HepG2 (cell line): ENCODE data around the gene VAX1. TPM values are rescaled to one million over a fixed set of nuclear protein-coding genes. Genes with fewer than 3 reads are reported as not detected.

Experiments
- ATAC-seq: fragments of 200-7000 bp; cut with Tn5 transposase; 3 replicates; pipeline ENCODE4 v1.9.1; 2020; ENCODE audit warnings: mild to moderate bottlenecking, moderate library complexity
- BruUV-seq: library from RNA; stranded (reverse); fragments of 400-500 nt; replicated peaks from 2 replicates; lab custom pipeline; 2021; lab: Mats Ljungman, UMichigan
- CTCF ChIA-PET: fragments of 300-600 bp; formaldehyde crosslinking; extraction: SDS; loops from one replicate; lab custom pipeline; 2021; ENCODE audit warnings: low total read pairs, inconsistent platforms, low intra/inter-chr PET ratio; lab: Yijun Ruan, JAX
- POLR2A ChIA-PET: fragments of 350-600 bp; sonication (Branson Sonifier 250); formaldehyde crosslinking; loops from one replicate; lab custom pipeline; 2020; ENCODE audit warnings: antibody characterized with exemption, inconsistent platforms; lab: Yijun Ruan, JAX
- DNase-seq: peaks from one replicate; pipeline ENCODE4 v3.0.0-alpha.2; 2015; ENCODE audit warnings: low spot score
- FAIRE-seq: peaks from 3 replicates; lab custom pipeline; 2011; peaks lifted over from hg19 to GRCh38; lab: Jason Lieb, UNC
- H2AFZ ChIP-seq: one replicate; pipeline ENCODE4 v1.6.1; 2011; ENCODE audit warnings: low read length, inconsistent platforms
- H3K27ac ChIP-seq: fragments of 300-600 bp; 3 replicates; pipeline ENCODE4 v1.8.0; 2011; ENCODE audit warnings: mixed run types, mild to moderate bottlenecking, mixed read lengths, low read length, inconsistent platforms; ENCODE audit not compliant: insufficient read depth; ENCODE audit errors: extremely low read length
- H3K27me3 ChIP-seq, 2 experiments: fragments of 200-600 bp in 1 of 2; 2 replicates in 1 of 2; 3 replicates in 1 of 2; pipeline versions ENCODE4 v1.6.0 to v1.8.0; 2011; ENCODE audit warnings: low read length in 2 of 2, mild to moderate bottlenecking in 2 of 2, moderate library complexity in 2 of 2, inconsistent platforms in 1 of 2; ENCODE audit not compliant: insufficient read depth in 2 of 2, control insufficient read depth in 1 of 2
- H3K36me3 ChIP-seq, 2 experiments: fragments of 200-600 bp in 1 of 2; replicated peaks in 1 of 2; 2 replicates in 1 of 2; 3 replicates in 1 of 2; pipeline versions ENCODE4 v1.5.1 to v1.8.0; 2011; ENCODE audit warnings: low read length in 2 of 2, inconsistent platforms in 1 of 2; ENCODE audit not compliant: insufficient read depth in 2 of 2, control insufficient read depth in 1 of 2
- H3K4me1 ChIP-seq: 2 replicates; pipeline ENCODE4 v1.5.1; 2012; ENCODE audit warnings: low read length, inconsistent platforms; ENCODE audit not compliant: insufficient read depth
- H3K4me2 ChIP-seq: 2 replicates; pipeline ENCODE4 v1.6.0; 2011; ENCODE audit warnings: low read depth, low read length, inconsistent platforms
- H3K4me3 ChIP-seq, 3 experiments: fragments of 200-600 bp in 1 of 3; sonication (generic), shearing (Covaris generic) in 1 of 3; replicated peaks in 1 of 3; 2 replicates each; pipeline ENCODE4 v1.5.1; 2011 to 2016; ENCODE audit warnings: low read length in 3 of 3, inconsistent platforms in 2 of 3, low read depth in 2 of 3, mild to moderate bottlenecking in 2 of 3, control low read depth in 1 of 3, mixed read lengths in 1 of 3; ENCODE audit not compliant: insufficient read depth in 1 of 3
- H3K79me2 ChIP-seq: one replicate; pipeline ENCODE4 v1.6.1; 2011; ENCODE audit warnings: low read length, inconsistent platforms; ENCODE audit not compliant: insufficient read depth
- H3K9ac ChIP-seq: 2 replicates; pipeline ENCODE4 v1.6.0; 2011; ENCODE audit warnings: mild to moderate bottlenecking, low read depth, low read length, inconsistent platforms; ENCODE audit not compliant: insufficient read depth
- H3K9me3 ChIP-seq: 2 replicates; pipeline ENCODE4 v1.5.1; 2012; ENCODE audit warnings: mild to moderate bottlenecking, low read length
- H4K20me1 ChIP-seq: 2 replicates; pipeline ENCODE4 v1.6.0; 2011; ENCODE audit warnings: inconsistent platforms, mild to moderate bottlenecking, low read length, moderate library complexity; ENCODE audit not compliant: insufficient read depth
- AHR ChIP-seq: IDR thresholded peaks from 2 replicates; pipeline ENCODE4 v1.6.1; 2018; ENCODE audit warnings: missing genetic modification reagents, missing compliant biosample characterization
- AKNA ChIP-seq: sonication (generic); formaldehyde crosslinking; IDR thresholded peaks from 2 replicates; pipeline ENCODE4 v1.4.0; 2020; ENCODE audit warnings: missing genetic modification reagents, borderline replicate concordance
- DBP ChIP-seq: sonication (generic); formaldehyde crosslinking; IDR thresholded peaks from 2 replicates; pipeline ENCODE4 v1.4.0; 2020; ENCODE audit warnings: missing genetic modification reagents; ENCODE audit errors: not compliant biosample characterization
- NKX3-1 ChIP-seq: sonication (generic); formaldehyde crosslinking; IDR thresholded peaks from 2 replicates; pipeline ENCODE4 v1.5.0; 2020; ENCODE audit warnings: missing genetic modification reagents
- TBP ChIP-seq: sonication (generic); formaldehyde crosslinking; IDR thresholded peaks from 2 replicates; pipeline ENCODE4 v1.5.0; 2020; ENCODE audit warnings: missing genetic modification reagents
- XRCC5 ChIP-seq: fragments of 200-400 bp; formaldehyde crosslinking; optimal IDR thresholded peaks from 2 replicates; pipeline ENCODE3; 2017; ENCODE audit warnings: mild to moderate bottlenecking, low read length
- ZFP82 ChIP-seq: sonication (generic); formaldehyde crosslinking; IDR thresholded peaks from 2 replicates; pipeline ENCODE4 v1.5.1; 2020; ENCODE audit warnings: mild to moderate bottlenecking, missing genetic modification reagents, borderline replicate concordance
- ZNF687 ChIP-seq: sonication (generic); formaldehyde crosslinking; IDR thresholded peaks from 2 replicates; pipeline ENCODE4 v1.5.1; 2020; ENCODE audit warnings: mild to moderate bottlenecking, missing genetic modification reagents, moderate library complexity
- WGBS: methylation state at CpG from one replicate; pipeline ENCODE4 v1.1.6; 2017; ENCODE audit warnings: low lambda C conversion rate; 5-methylcytosine and 5-hydroxymethylcytosine counted together
- in situ Hi-C: cut with HindIII; loops from 2 replicates; pipeline ENCODE4 v1.10.0; 2017; ENCODE audit warnings: low pct_unique_long_range_greater_than_20kb; ENCODE audit not compliant: extremely low pct_ligation_motif_present
- intact Hi-C: fragments of 100-400 bp; cut with micrococcal nuclease; formaldehyde crosslinking; loops from one replicate; pipeline ENCODE4 v1.10.0; 2022; ENCODE audit not compliant: unreplicated experiment
- polyA plus RNA-seq, 8 experiments: library from polyadenylated mRNA; depleted of rRNA in 3 of 8; stranded (reverse) in 7 of 8; unstranded in 1 of 8; fragments of >200 nt; fragmentation: Illumina TruSeq in 4 of 8; extraction: Trizol in 4 of 8; gene quantifications; 2 replicates each; pipeline versions ENCODE4 v1.2.1 to v1.2.3, GENCODE V29; 2011 to 2016; ENCODE audit warnings: low read depth in 4 of 8, missing spikeins in 1 of 8, mixed read lengths in 1 of 8; ENCODE audit not compliant: insufficient read depth in 1 of 8
- total RNA-seq, 5 experiments: library from RNA; depleted of rRNA; stranded (reverse); fragments of >200 nt; fragmentation: Illumina TruSeq; extraction: Trizol; gene quantifications; 2 replicates each; pipeline ENCODE4 v1.2.3, GENCODE V29; 2016; ENCODE audit warnings: low read depth in 1 of 5

VAX1 gene
- total and polyA plus RNA-seq, 2 of the 13 experiments (the other 11 are each of a cell fraction or from before 2014, with no cell fraction given) = not detected

- intact Hi-C loops (no loop called here), in situ Hi-C loops (no loop called here)
- TF ChIP-seq NKX3-1 (CRISPR knock-in tag) (no peak), AHR (CRISPR knock-in tag) (no peak), TBP (no peak)
- Histone ChIP-seq H3K27ac (no peak overlapping the region), H3K79me2 (no peaks in the 10 kb centered on the region), H2AFZ (no peak overlapping the region), H3K27me3 (peaks cover 2 to 58% of the 10 kb centered on the region in 2 experiments; a peak in 4 of 5 replicates), H3K9me3 (no peaks in the 10 kb centered on the region), H3K4me1 (no peaks in the 10 kb centered on the region), H3K4me2 (no peak overlapping the region), H4K20me1 (no peaks in the 10 kb centered on the region), H3K9ac (no peak overlapping the region), H3K4me3 (no peak overlapping the region), H3K36me3 (no peaks in the 10 kb centered on the region)
- BruUV-seq = no TSS peak
- ATAC-seq (no peak), FAIRE-seq (no peak), DNase-seq (no peak)
- CTCF ChIA-PET = no interaction called here
- 0% methylated on average over 2 of the region's 2 CpGs for WGBS
- POLR2A ChIA-PET = no interaction called here
Measured at GRCh38 chr10:117158297-117158696, 20.2 kb upstream of the VAX1 start.

GRCh38 chr10:117152668-117153067 lies 14.6 kb upstream of the VAX1 start:
- H3K27me3 ChIP-seq = peaks cover 0 to 16% of the 10 kb centered on the region in 2 experiments; a peak in 3 of 5 replicates
- H3K9ac ChIP-seq = no peak overlapping the region
- H3K4me1 ChIP-seq = no peaks in the 10 kb centered on the region
- in situ Hi-C loops (no loop called here), intact Hi-C loops (no loop called here)
- ATAC-seq (no peak), DNase-seq (no peak), FAIRE-seq (no peak)
- H4K20me1 ChIP-seq = no peaks in the 10 kb centered on the region
- CTCF ChIA-PET = no interaction called here
- H3K36me3 ChIP-seq = no peaks in the 10 kb centered on the region
- H3K79me2 ChIP-seq = no peaks in the 10 kb centered on the region
- H3K4me2 ChIP-seq = no peak overlapping the region
- no peak overlapping the region for H2AFZ ChIP-seq
- BruUV-seq = no TSS peak
- no peak overlapping the region for H3K27ac ChIP-seq
- POLR2A ChIA-PET = no interaction called here
- H3K9me3 ChIP-seq = no peaks in the 10 kb centered on the region
- H3K4me3 ChIP-seq = no peak overlapping the region
- 15% methylated on average over 3 of the region's 3 CpGs for WGBS
- TF ChIP-seq ZFP82 (CRISPR knock-in tag) = no peak
- TF ChIP-seq XRCC5 = no peak
- no peak for TF ChIP-seq AHR (CRISPR knock-in tag)
- no peak for TF ChIP-seq AKNA (CRISPR knock-in tag)
- no peak for TF ChIP-seq ZNF687
- TF ChIP-seq DBP (CRISPR knock-in tag) = no peak
